Measurements from ENCODE around the gene CLCA4. TPM values are rescaled to one million over a fixed set of nuclear protein-coding genes. Genes with fewer than 3 reads are reported as not detected.
A peak's percentile ranks its signal among the peaks of the same experiment; 100 is the strongest.

The CLCA4 gene
- total and polyA plus RNA-seq, 2 experiments from 2014 or later = not detected

GRCh38 chr1:86551305-86551704 lies 4.4 kb downstream of the CLCA4 start:
- no peak overlapping the region for H3K4me3 Mint-ChIP-seq
- Histone ChIP-seq H3K27me3 (ENCODE audit: insufficient read depth) (no peaks in the 10 kb centered on the region), H3K4me3 (no peak overlapping the region), H4K20me1 (replicated peaks; ENCODE audit: insufficient read depth) (no peaks in the 10 kb centered on the region), H2AFZ (no peak overlapping the region; the same call in 1 of the 2 replicates), H3K4me2 (no peak overlapping the region), H3K36me3 (ENCODE audit: insufficient read depth) (no peaks in the 10 kb centered on the region), H3K9me2 (ENCODE audit: insufficient read depth) (no peaks in the 10 kb centered on the region), H3F3A (replicated peaks; ENCODE audit: low read depth) (no peaks in the 10 kb centered on the region), H3K79me2 (replicated peaks; ENCODE audit: insufficient read depth) (no peaks in the 10 kb centered on the region), H3K4me1 (ENCODE audit: insufficient read depth) (peaks cover 9% of the 10 kb centered on the region), H3K27ac (ENCODE audit: low read depth) (no peak overlapping the region)
- peak; percentile 38; the same call in 2 of the 3 replicates for ATAC-seq
- no peak overlapping the region for H3K27ac Mint-ChIP-seq
- H3K27me3 Mint-ChIP-seq (ENCODE audit: insufficient read depth, low read depth, poor library complexity) = peaks cover 1% of the 10 kb centered on the region
- H3K4me1 Mint-ChIP-seq = peaks cover 10% of the 10 kb centered on the region
- H3K36me3 Mint-ChIP-seq (ENCODE audit: low read depth) = no peaks in the 10 kb centered on the region
- peaks cover 3% of the 10 kb centered on the region; the same call in 1 of the 3 replicates for H3K9me3 Mint-ChIP-seq
- TF ChIP-seq ZNF114 (CRISPR knock-in tag; IDR thresholded peaks at IDR 0.05) = no peak
- DNase-seq (ENCODE audit: low spot score) = no peak

GRCh38 chr1:86552376-86552775 lies 5.5 kb downstream of the CLCA4 start:
- Mint-ChIP-seq H3K9me3 (peaks cover 3% of the 10 kb centered on the region; the same call in 1 of the 3 replicates), H3K27ac (no peak overlapping the region), H3K36me3 (ENCODE audit: low read depth) (no peaks in the 10 kb centered on the region; the same call in 2 of the 3 replicates), H3K27me3 (ENCODE audit: insufficient read depth, low read depth, poor library complexity) (peaks cover 1% of the 10 kb centered on the region), H3K4me1 (peaks cover 8% of the 10 kb centered on the region), H3K4me3 (no peak overlapping the region)
- ATAC-seq = no peak
- no peak for DNase-seq (ENCODE audit: low spot score)
- H3K4me3 ChIP-seq = no peak overlapping the region
- peaks cover 2% of the 10 kb centered on the region; the same call in 1 of the 2 replicates for H3K4me1 ChIP-seq (ENCODE audit: insufficient read depth)
- no peak overlapping the region for H3K4me2 ChIP-seq
- H3F3A ChIP-seq (replicated peaks; ENCODE audit: low read depth) = no peaks in the 10 kb centered on the region
- no peaks in the 10 kb centered on the region for H3K27me3 ChIP-seq (ENCODE audit: insufficient read depth)
- no peaks in the 10 kb centered on the region for H3K36me3 ChIP-seq (ENCODE audit: insufficient read depth)
- no peak overlapping the region for H2AFZ ChIP-seq
- no peaks in the 10 kb centered on the region for H3K9me2 ChIP-seq (ENCODE audit: insufficient read depth)
- H4K20me1 ChIP-seq (replicated peaks; ENCODE audit: insufficient read depth) = no peaks in the 10 kb centered on the region
- no peak for TF ChIP-seq EZH2phosphoT487 (IDR thresholded peaks at IDR 0.05; ENCODE audit: unreplicated experiment)
- TF ChIP-seq ZNF331 (CRISPR knock-in tag; IDR thresholded peaks at IDR 0.05; ENCODE audit: low read depth) = no peak
- H3K27ac ChIP-seq (ENCODE audit: low read depth) = no peak overlapping the region
- H3K79me2 ChIP-seq (replicated peaks; ENCODE audit: insufficient read depth) = no peaks in the 10 kb centered on the region

DNA sequence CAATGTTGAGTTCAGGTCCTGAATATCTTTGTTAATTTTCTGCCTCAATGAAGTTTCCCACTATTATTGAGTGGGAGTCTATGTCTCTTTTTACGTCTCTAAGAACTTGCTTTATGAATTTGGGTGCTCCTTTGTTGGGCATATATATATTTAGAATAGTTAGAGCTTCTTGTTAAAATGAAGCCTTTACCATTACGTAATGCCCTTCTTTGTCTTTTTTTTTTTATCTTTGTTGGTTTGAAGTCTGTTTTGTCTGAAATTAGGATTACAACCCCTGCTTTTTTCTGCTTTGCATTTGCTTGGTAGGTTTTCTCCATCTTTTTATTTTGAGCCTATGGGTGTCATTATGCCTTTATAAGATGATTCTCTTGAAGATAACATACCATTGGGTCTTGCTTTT lies 10.9 kb downstream of the CLCA4 start:
- no peaks in the 10 kb centered on the region for H3K36me3 ChIP-seq (ENCODE audit: insufficient read depth)
- no peaks in the 10 kb centered on the region for H3F3A ChIP-seq (replicated peaks; ENCODE audit: low read depth)
- Mint-ChIP-seq H3K27me3 (ENCODE audit: insufficient read depth, low read depth, poor library complexity) (no peaks in the 10 kb centered on the region), H3K27ac (no peak overlapping the region), H3K4me3 (no peak overlapping the region), H3K36me3 (ENCODE audit: low read depth) (no peaks in the 10 kb centered on the region; the same call in 2 of the 3 replicates), H3K4me1 (no peaks in the 10 kb centered on the region), H3K9me3 (peaks cover 6% of the 10 kb centered on the region; the same call in 2 of the 3 replicates)
- no peaks in the 10 kb centered on the region for H4K20me1 ChIP-seq (replicated peaks; ENCODE audit: insufficient read depth)
- no peaks in the 10 kb centered on the region for H3K9me2 ChIP-seq (ENCODE audit: insufficient read depth)
- H3K27me3 ChIP-seq (ENCODE audit: insufficient read depth) = no peaks in the 10 kb centered on the region
- no peaks in the 10 kb centered on the region for H3K4me1 ChIP-seq (ENCODE audit: insufficient read depth)
- TF ChIP-seq REST (IDR thresholded peaks at IDR 0.05; ENCODE audit: unreplicated experiment) = no peak
- no peak overlapping the region for H3K4me3 ChIP-seq
- H2AFZ ChIP-seq = no peak overlapping the region
- ATAC-seq = no peak
- H3K27ac ChIP-seq (ENCODE audit: low read depth) = no peak overlapping the region
- H3K79me2 ChIP-seq (replicated peaks; ENCODE audit: insufficient read depth) = no peaks in the 10 kb centered on the region
- no peak overlapping the region for H3K4me2 ChIP-seq
- DNase-seq (ENCODE audit: low spot score) = no peak

Data from GM23338 (cell line).